Endothelial cell (in vitro differentiated cells): ENCODE data around the gene DST. TPM values are rescaled to one million over a fixed set of nuclear protein-coding genes. Genes with fewer than 3 reads are reported as not detected.

Source experiments
- DNase-seq: peaks from one replicate; pipeline ENCODE4 v3.0.0; 2021; ENCODE audit warnings: low spot score
- H3K27ac Mint-ChIP-seq: one replicate; pipeline ENCODE4 v1.8.0; 2021; ENCODE audit warnings: mixed read lengths, inconsistent platforms; ENCODE audit not compliant: unreplicated experiment
- H3K27me3 Mint-ChIP-seq: one replicate; pipeline ENCODE4 v1.8.0; 2021; ENCODE audit warnings: mild to moderate bottlenecking, moderate library complexity, mixed read lengths, inconsistent platforms; ENCODE audit not compliant: unreplicated experiment
- H3K36me3 Mint-ChIP-seq: one replicate; pipeline ENCODE4 v1.8.0; 2021; ENCODE audit warnings: mild to moderate bottlenecking, low read depth, mixed read lengths, inconsistent platforms; ENCODE audit not compliant: unreplicated experiment
- H3K4me1 Mint-ChIP-seq: one replicate; pipeline ENCODE4 v1.8.0; 2021; ENCODE audit warnings: mild to moderate bottlenecking, mixed read lengths, inconsistent platforms; ENCODE audit not compliant: unreplicated experiment
- H3K4me3 Mint-ChIP-seq: one replicate; pipeline ENCODE4 v1.8.0; 2021; ENCODE audit warnings: mild to moderate bottlenecking, mixed read lengths, inconsistent platforms; ENCODE audit not compliant: unreplicated experiment
- H3K9me3 Mint-ChIP-seq: one replicate; pipeline ENCODE4 v1.8.0; 2021; ENCODE audit warnings: mixed read lengths, inconsistent platforms; ENCODE audit not compliant: unreplicated experiment
- CTCF ChIP-seq: fragments of 200-600 bp; sonication (generic); IDR thresholded peaks from one replicate; pipeline ENCODE4 v1.5.0; 2021; ENCODE audit warnings: antibody characterized with exemption; ENCODE audit not compliant: unreplicated experiment
- total RNA-seq: library from RNA; stranded (reverse); fragmentation: NEBNext Ultra II Directional; extraction: Animal tissue kit (Norgen Biotek cat#: 25700); gene quantifications from one replicate; pipeline ENCODE4 v1.2.1, GENCODE V29; 2021; ENCODE audit not compliant: unreplicated experiment

The DST gene
- total RNA-seq, 1 donor from 2014 or later, result 284 TPM

GRCh38 chr6:56450376-56450775, 192.3 kb downstream of the DST start:
- TF ChIP-seq CTCF, result no peak
- H3K36me3 Mint-ChIP-seq, result peaks cover 11% of the 10 kb centered on the region
- peaks cover 14% of the 10 kb centered on the region for H3K4me1 Mint-ChIP-seq
- H3K27me3 Mint-ChIP-seq, result peaks cover 2% of the 10 kb centered on the region
- no peak overlapping the region for H3K27ac Mint-ChIP-seq
- no peak overlapping the region for H3K4me3 Mint-ChIP-seq
- no peak for DNase-seq
- no peaks in the 10 kb centered on the region for H3K9me3 Mint-ChIP-seq

- Mint-ChIP-seq H3K27ac (no peak overlapping the region), H3K4me3 (no peak overlapping the region), H3K27me3 (no peaks in the 10 kb centered on the region), H3K9me3 (no peaks in the 10 kb centered on the region), H3K36me3 (no peaks in the 10 kb centered on the region), H3K4me1 (peaks cover 14% of the 10 kb centered on the region)
- no peak for DNase-seq
- TF ChIP-seq CTCF, result no peak
Observed at GRCh38 chr6:56448046-56448445, 194.6 kb downstream of the DST start.

DNA sequence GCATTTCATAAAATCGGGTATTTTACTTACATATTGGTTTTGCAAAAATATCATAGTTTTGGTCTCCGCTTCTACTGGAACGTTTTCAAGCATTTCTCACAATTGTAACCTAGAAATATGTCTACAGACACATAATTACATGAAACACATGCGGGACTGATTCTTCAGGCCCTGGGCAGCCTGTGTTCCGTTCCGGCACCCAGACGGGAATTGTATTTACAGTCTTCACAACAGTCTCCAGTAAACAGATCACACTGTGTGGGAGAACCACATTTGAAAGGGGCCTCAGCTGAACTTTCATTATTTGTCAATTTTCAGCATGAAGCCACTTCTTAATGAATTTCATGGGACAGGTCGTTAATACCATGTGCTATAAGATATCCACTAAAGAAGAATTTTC, 196.9 kb downstream of the DST start:
- TF ChIP-seq CTCF, result no peak
- H3K9me3 Mint-ChIP-seq, result no peaks in the 10 kb centered on the region
- no peaks in the 10 kb centered on the region for H3K36me3 Mint-ChIP-seq
- DNase-seq, result no peak
- H3K4me1 Mint-ChIP-seq, result peaks cover 9% of the 10 kb centered on the region
- H3K4me3 Mint-ChIP-seq, result no peak overlapping the region
- no peak overlapping the region for H3K27ac Mint-ChIP-seq
- no peaks in the 10 kb centered on the region for H3K27me3 Mint-ChIP-seq

DNA sequence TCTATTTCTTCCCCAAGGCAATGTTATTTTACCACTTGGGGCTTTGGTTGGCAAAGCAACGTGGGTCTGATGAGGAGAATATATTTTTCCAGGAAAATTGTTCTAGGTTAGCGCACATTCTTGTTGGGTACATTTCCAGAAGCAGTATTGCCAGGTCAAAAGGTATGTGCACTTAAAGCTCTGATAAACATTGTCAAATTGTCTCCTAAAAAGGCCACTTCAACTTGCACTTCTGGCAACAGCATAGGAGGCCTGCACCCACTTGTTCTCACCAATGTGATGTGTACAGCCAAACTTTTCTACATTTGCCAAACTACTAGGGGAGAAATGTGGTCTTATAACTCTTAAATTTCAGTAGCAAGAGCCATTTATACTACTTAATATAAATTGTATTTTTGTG, 197.8 kb downstream of the DST start:
- Mint-ChIP-seq H3K27ac (no peak overlapping the region), H3K36me3 (peaks cover under 1% of the 10 kb centered on the region), H3K27me3 (no peaks in the 10 kb centered on the region), H3K4me1 (peaks cover 2% of the 10 kb centered on the region), H3K4me3 (no peak overlapping the region), H3K9me3 (no peaks in the 10 kb centered on the region)
- TF ChIP-seq CTCF, result no peak
- DNase-seq, result no peak

GRCh38 chr6:56440551-56440981, 202.1 kb downstream of the DST start:
- no peaks in the 10 kb centered on the region for H3K4me1 Mint-ChIP-seq
- no peak for DNase-seq
- peaks cover 3% of the 10 kb centered on the region for H3K36me3 Mint-ChIP-seq

More at GRCh38 chr6:56440551-56440981, 202.1 kb downstream of the DST start:
- H3K27ac Mint-ChIP-seq, result no peak overlapping the region
- H3K27me3 Mint-ChIP-seq, result no peaks in the 10 kb centered on the region
- H3K9me3 Mint-ChIP-seq, result no peaks in the 10 kb centered on the region
- H3K4me3 Mint-ChIP-seq, result no peak overlapping the region
- no peak for TF ChIP-seq CTCF
